Keratinocyte (primary cell): Measurements from ENCODE around the gene ZNF343.

Source experiments
- EZH2 ChIP-seq: IDR thresholded peaks from one replicate; pipeline ENCODE4 v1.6.1; 2012; ENCODE audit warnings: inconsistent platforms, mild to moderate bottlenecking, low read length, moderate library complexity
- TF ChIP-seq, protein P1 (sequence below), 3 experiments: IDR thresholded peaks in 1 of 3; conservative IDR thresholded peaks in 1 of 3; optimal IDR thresholded peaks in 1 of 3; 2 replicates in 2 of 3; 3 replicates in 1 of 3; pipeline versions ENCODE3 to v1.5.1; 2011; ENCODE audit warnings: low read length in 3 of 3, mild to moderate bottlenecking in 3 of 3, moderate library complexity in 2 of 3, control low read depth in 1 of 3, inconsistent platforms in 1 of 3; ENCODE audit not compliant: insufficient read depth in 2 of 3; ENCODE audit errors: extremely low read depth in 1 of 3

DNA sequence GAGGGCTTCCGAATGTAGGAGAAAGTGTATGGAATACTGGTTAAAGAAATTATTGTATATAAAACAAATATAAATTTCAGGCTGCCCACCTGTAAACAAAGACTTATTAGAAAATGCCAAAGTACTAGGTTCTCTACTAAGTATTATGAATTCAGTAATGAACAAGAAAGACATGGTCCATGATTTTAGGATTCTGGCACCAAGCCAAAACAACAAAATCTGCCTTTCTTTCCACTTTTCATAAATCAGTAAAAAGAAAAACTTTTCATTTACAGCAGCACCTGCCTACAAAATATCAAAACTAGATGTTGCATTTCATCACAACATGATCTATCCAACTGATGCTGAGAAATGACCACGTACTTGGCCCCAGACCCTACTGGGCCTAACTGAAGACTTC lies 23.6 kb downstream of the ZNF343 start:
- TF ChIP-seq, protein P1, sequence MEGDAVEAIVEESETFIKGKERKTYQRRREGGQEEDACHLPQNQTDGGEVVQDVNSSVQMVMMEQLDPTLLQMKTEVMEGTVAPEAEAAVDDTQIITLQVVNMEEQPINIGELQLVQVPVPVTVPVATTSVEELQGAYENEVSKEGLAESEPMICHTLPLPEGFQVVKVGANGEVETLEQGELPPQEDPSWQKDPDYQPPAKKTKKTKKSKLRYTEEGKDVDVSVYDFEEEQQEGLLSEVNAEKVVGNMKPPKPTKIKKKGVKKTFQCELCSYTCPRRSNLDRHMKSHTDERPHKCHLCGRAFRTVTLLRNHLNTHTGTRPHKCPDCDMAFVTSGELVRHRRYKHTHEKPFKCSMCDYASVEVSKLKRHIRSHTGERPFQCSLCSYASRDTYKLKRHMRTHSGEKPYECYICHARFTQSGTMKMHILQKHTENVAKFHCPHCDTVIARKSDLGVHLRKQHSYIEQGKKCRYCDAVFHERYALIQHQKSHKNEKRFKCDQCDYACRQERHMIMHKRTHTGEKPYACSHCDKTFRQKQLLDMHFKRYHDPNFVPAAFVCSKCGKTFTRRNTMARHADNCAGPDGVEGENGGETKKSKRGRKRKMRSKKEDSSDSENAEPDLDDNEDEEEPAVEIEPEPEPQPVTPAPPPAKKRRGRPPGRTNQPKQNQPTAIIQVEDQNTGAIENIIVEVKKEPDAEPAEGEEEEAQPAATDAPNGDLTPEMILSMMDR (optimal IDR thresholded peaks at IDR 0.05 in 1 of 3, IDR thresholded peaks at IDR 0.05 in 1 of 3, conservative IDR thresholded peaks at IDR 0.05 in 1 of 3; ENCODE audit: extremely low read depth in 1 of 3, insufficient read depth in 2 of 3, low read length in 3 of 3) = no peak
- TF ChIP-seq EZH2 = no peak
